HG02970 (cell line): ENCODE results near the gene PDK1.

Experiments used
- ATAC-seq: cut with Tn5 transposase; IDR thresholded peaks from one replicate; pipeline ENCODE4 v1.9.1; 2021; ENCODE audit warnings: mild to moderate bottlenecking, moderate library complexity, moderate number of reproducible peaks; ENCODE audit not compliant: unreplicated experiment, low FRiP score

PDK1 gene

DNA sequence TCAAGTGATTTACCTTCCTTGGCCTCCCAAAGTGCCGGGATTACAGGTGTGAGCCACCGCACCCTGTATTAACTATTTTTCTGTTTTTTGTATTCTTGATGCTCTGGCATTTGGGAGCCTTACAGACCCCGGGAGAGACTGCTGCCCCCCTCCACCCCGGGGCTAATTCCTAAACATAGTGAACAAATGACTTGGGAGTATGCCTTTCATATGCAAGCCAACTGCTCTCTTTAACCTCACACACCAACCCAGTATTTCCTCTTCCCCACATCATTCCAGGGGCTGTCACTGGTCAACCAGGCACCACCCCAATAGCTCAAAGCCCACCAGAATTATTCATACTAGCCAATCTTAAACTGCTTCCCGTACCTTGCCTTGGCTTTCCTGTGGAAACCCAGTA is 79.7 kb downstream of the PDK1 start:
- ATAC-seq = no peak

DNA sequence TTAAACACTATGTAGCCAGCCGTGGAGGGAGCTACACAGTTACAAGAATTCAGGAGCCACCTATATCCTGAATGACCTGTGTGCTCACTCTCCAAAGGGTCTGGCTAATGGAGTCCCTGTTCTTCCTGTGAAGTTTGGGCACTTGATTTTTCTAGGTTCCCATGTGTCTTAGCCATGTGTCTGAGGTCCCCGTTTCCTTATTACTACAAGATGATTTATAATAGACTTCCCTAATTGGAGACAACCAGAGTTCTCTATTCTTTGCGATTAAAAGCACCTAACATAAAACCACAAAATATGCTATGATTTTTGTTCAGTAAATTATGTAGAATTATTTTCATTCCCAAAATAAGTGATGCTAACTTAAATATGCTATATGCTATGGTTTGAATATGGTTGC is 83.4 kb downstream of the PDK1 start:
- ATAC-seq = no peak

DNA sequence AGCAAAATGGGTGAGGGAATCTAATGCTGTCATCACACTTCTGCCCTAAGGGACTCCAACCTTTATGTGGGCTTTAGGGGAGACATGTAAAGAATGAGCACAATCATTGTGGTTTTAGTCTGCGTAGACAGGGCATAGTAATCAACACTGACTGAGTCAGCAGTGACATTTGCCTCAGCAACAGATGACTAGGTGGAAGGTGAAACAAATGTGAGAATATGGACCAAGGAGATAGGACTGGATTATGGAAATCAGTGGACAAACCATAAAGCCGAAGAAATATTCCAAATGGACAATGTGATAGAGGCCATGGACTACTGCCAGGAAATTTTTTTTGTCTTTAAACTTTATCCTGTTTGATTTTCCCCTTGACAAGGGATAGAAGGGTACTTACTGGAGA is 83.9 kb downstream of the PDK1 start:
- no peak for ATAC-seq

DNA sequence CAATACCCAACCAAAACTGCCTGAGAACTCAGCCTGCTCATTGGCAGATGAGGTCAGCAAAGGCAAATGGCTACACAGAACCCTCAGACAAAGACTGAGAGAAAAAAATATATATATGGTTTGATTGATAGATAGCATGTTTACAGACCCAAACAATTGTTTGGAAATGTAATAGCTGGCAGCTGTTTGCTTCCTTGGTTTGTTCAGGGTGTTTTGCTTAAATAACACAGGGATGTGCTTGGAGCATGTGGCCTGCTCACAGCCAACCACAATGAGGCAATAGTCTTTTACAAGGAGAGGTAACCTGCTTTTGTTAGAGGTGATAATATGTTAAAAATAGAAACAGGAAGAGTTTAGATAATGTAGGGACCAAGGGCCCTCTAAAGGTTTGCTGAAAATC is 84.5 kb downstream of the PDK1 start:
- ATAC-seq = no peak

- no peak for ATAC-seq
Measured at GRCh38 chr2:172642301-172643020, 86.6 kb downstream of the PDK1 start.

- no peak for ATAC-seq
Measured at GRCh38 chr2:172643142-172643541, 87.3 kb downstream of the PDK1 start.

- no peak for ATAC-seq
Measured at GRCh38 chr2:172647439-172647838, 91.5 kb downstream of the PDK1 start.

DNA sequence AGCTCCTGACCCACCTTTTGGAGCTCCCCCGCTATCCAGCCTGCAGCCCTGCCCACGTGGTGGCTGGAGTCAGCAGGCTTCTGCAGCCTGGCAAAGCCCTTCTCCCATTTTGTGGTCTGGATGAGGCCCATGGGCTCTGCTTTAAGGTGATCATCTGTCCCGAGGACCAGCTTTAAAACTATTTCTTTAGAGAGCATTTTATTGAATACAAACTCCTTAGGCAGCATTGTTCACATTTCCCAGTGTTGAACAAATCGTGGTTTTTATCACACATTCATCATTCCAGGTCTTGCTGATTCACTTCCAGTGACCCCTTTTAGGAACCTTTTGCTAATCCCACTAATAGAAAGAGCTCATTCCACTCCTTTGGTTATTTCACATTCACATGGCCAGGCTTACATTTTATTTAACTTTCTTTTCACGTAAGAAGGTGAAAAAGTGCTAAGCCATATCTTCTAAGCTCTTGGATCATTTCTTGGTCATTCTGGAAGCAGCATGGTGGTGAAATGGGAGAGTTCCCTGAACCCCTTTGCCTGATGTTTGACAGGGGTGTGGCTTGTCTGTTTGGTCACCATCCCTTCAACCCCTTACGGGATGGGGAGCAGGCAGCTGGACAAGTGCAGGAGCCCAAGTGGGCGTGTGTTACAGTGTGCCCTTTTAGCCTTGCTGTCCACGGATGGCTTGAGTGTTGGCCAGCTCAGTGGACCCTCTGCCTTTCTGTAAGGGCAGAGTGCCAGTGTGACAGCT is 99.4 kb downstream of the PDK1 start:
- no peak for ATAC-seq

GRCh38 chr2:172655838-172656573 is 100.1 kb downstream of the PDK1 start:
- ATAC-seq = no peak
